ENCODE results near the gene PLEKHG1.

DNA sequence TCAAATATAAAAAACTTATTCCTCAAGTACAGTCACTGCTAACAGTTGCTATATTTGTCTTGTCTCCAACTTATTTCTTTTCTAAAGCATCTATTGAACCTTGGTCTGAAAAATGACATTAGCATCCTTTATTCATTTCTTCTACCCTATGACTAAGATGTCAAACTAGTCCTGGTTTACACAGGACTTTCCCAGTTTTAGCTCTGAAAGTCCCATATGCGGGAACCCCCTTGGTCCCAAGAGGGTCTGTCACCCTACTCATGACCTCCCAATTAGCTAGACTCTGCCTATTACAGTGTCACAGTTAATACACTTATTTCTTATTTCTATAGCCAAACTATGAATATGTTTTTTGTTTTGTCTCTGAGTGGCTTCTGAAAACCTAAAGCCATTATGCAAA lies 37.1 kb downstream of the PLEKHG1 start:
- TF ChIP-seq, protein P1, sequence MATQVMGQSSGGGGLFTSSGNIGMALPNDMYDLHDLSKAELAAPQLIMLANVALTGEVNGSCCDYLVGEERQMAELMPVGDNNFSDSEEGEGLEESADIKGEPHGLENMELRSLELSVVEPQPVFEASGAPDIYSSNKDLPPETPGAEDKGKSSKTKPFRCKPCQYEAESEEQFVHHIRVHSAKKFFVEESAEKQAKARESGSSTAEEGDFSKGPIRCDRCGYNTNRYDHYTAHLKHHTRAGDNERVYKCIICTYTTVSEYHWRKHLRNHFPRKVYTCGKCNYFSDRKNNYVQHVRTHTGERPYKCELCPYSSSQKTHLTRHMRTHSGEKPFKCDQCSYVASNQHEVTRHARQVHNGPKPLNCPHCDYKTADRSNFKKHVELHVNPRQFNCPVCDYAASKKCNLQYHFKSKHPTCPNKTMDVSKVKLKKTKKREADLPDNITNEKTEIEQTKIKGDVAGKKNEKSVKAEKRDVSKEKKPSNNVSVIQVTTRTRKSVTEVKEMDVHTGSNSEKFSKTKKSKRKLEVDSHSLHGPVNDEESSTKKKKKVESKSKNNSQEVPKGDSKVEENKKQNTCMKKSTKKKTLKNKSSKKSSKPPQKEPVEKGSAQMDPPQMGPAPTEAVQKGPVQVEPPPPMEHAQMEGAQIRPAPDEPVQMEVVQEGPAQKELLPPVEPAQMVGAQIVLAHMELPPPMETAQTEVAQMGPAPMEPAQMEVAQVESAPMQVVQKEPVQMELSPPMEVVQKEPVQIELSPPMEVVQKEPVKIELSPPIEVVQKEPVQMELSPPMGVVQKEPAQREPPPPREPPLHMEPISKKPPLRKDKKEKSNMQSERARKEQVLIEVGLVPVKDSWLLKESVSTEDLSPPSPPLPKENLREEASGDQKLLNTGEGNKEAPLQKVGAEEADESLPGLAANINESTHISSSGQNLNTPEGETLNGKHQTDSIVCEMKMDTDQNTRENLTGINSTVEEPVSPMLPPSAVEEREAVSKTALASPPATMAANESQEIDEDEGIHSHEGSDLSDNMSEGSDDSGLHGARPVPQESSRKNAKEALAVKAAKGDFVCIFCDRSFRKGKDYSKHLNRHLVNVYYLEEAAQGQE (IDR thresholded peaks at IDR 0.05), result no peak
- TF ChIP-seq, protein P2, sequence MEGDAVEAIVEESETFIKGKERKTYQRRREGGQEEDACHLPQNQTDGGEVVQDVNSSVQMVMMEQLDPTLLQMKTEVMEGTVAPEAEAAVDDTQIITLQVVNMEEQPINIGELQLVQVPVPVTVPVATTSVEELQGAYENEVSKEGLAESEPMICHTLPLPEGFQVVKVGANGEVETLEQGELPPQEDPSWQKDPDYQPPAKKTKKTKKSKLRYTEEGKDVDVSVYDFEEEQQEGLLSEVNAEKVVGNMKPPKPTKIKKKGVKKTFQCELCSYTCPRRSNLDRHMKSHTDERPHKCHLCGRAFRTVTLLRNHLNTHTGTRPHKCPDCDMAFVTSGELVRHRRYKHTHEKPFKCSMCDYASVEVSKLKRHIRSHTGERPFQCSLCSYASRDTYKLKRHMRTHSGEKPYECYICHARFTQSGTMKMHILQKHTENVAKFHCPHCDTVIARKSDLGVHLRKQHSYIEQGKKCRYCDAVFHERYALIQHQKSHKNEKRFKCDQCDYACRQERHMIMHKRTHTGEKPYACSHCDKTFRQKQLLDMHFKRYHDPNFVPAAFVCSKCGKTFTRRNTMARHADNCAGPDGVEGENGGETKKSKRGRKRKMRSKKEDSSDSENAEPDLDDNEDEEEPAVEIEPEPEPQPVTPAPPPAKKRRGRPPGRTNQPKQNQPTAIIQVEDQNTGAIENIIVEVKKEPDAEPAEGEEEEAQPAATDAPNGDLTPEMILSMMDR (IDR thresholded peaks at IDR 0.05; ENCODE audit: low read depth, low read length, missing input control), result no peak
- TF ChIP-seq SP1 (IDR thresholded peaks at IDR 0.05), result no peak
- no peak for TF ChIP-seq YY1 (IDR thresholded peaks at IDR 0.05)
- TF ChIP-seq, protein P3, sequence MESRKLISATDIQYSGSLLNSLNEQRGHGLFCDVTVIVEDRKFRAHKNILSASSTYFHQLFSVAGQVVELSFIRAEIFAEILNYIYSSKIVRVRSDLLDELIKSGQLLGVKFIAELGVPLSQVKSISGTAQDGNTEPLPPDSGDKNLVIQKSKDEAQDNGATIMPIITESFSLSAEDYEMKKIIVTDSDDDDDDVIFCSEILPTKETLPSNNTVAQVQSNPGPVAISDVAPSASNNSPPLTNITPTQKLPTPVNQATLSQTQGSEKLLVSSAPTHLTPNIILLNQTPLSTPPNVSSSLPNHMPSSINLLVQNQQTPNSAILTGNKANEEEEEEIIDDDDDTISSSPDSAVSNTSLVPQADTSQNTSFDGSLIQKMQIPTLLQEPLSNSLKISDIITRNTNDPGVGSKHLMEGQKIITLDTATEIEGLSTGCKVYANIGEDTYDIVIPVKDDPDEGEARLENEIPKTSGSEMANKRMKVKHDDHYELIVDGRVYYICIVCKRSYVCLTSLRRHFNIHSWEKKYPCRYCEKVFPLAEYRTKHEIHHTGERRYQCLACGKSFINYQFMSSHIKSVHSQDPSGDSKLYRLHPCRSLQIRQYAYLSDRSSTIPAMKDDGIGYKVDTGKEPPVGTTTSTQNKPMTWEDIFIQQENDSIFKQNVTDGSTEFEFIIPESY (IDR thresholded peaks at IDR 0.05), result no peak
- TF ChIP-seq GABPA (IDR thresholded peaks at IDR 0.05 in 1 of 2, conservative IDR thresholded peaks at IDR 0.05 in 1 of 2), result no peak
- TF ChIP-seq RAD21 (IDR thresholded peaks at IDR 0.05), result no peak

Data from liver (tissue), 3 donors.